Activated CD4-positive, alpha-beta T cell treated with anti-CD3 and anti-CD28 coated beads, Interleukin-2, Interleukin-6, amounts not matched to agents 100 ng/mL and 50 ng/mL, durations not matched to agents 16 hours and 8 hours (primary cell): Measurements from ENCODE around the gene G0S2.

Experiments used
- DNase-seq: peaks from one replicate; pipeline ENCODE4 v3.0.0-alpha.2; 2020

G0S2 gene

GRCh38 chr1:209721323-209721722 is 46.1 kb downstream of the G0S2 start:
- no peak for DNase-seq

GRCh38 chr1:209723265-209723664 is 48.1 kb downstream of the G0S2 start:
- no peak for DNase-seq

GRCh38 chr1:209723756-209724693 is 48.8 kb downstream of the G0S2 start:
- DNase-seq: peak; percentile 55
